GM19240 (cell line): ENCODE measurements around the gene FNTB.

Experiments used
- DNase-seq: peaks from one replicate; pipeline ENCODE4 v3.0.0; 2011; ENCODE audit warnings: low spot score; ENCODE audit not compliant: insufficient read length

Gene FNTB

GRCh38 chr14:64974563-64974962 is 12.1 kb upstream of the FNTB start:
- DNase-seq, result no peak

GRCh38 chr14:64979336-64980074 is 7.2 kb upstream of the FNTB start:
- no peak for DNase-seq

- no peak for DNase-seq
Observed at GRCh38 chr14:64983439-64984310, 3.0 kb upstream of the FNTB start.

- DNase-seq, result no peak
Observed at GRCh38 chr14:64987438-64987767, 708 bp downstream of the FNTB start.

- no peak for DNase-seq
Observed at GRCh38 chr14:64990296-64990695, 3.6 kb downstream of the FNTB start.

- DNase-seq, result no peak
Observed at GRCh38 chr14:64990939-64991338, 4.2 kb downstream of the FNTB start.

- no peak for DNase-seq
Observed at GRCh38 chr14:64992328-64992885, 5.7 kb downstream of the FNTB start.

- DNase-seq, result no peak
Observed at GRCh38 chr14:64993266-64993930, 6.7 kb downstream of the FNTB start.

GRCh38 chr14:64994540-64994939 is 7.8 kb downstream of the FNTB start:
- no peak for DNase-seq

GRCh38 chr14:64995291-64995690 is 8.6 kb downstream of the FNTB start:
- DNase-seq, result no peak

- DNase-seq, result no peak
Observed at GRCh38 chr14:64997108-64997794, 10.6 kb downstream of the FNTB start.

- DNase-seq, result no peak
Observed at GRCh38 chr14:64998455-64998931, 11.8 kb downstream of the FNTB start.

- no peak for DNase-seq
Observed at GRCh38 chr14:65000898-65001591, 14.3 kb downstream of the FNTB start.

- no peak for DNase-seq
Observed at GRCh38 chr14:65001723-65002122, 15.0 kb downstream of the FNTB start.

GRCh38 chr14:65002586-65003210 is 16.0 kb downstream of the FNTB start:
- no peak for DNase-seq

- no peak for DNase-seq
Observed at GRCh38 chr14:65003394-65003793, 16.7 kb downstream of the FNTB start.

GRCh38 chr14:65006261-65006721 is 19.6 kb downstream of the FNTB start:
- no peak for DNase-seq

- no peak for DNase-seq
Observed at GRCh38 chr14:65007202-65007601, 20.5 kb downstream of the FNTB start.

GRCh38 chr14:65010211-65010931 is 23.7 kb downstream of the FNTB start:
- no peak for DNase-seq
